AG09319 (cell line): ENCODE results near the gene ALPK3.

ENCODE experiments used
- DNase-seq: peaks from one replicate; pipeline ENCODE4 v3.0.0-alpha.2; 2010; ENCODE audit warnings: low read depth; ENCODE audit errors: extremely low read depth
- CTCF ChIP-seq: IDR thresholded peaks from 2 replicates; pipeline ENCODE4 v1.5.1; 2011; ENCODE audit warnings: low read depth, mild to moderate bottlenecking, inconsistent platforms, low read length, moderate library complexity

The ALPK3 gene

GRCh38 chr15:84816694-84817465 lies at the start of gene ALPK3:
Gene ALPK3 (plus strand): TSS chr15:84817356. CDS start chr15:84817453, 97 bp downstream.
- TF ChIP-seq CTCF: no peak
- no peak for DNase-seq

GRCh38 chr15:84772031-84772430 lies 45.1 kb upstream of the ALPK3 start:
- no peak for DNase-seq
- no peak for TF ChIP-seq CTCF

- TF ChIP-seq CTCF: no peak
- no peak for DNase-seq
Observed at GRCh38 chr15:84772467-84772866, 44.7 kb upstream of the ALPK3 start.

- no peak for DNase-seq
- TF ChIP-seq CTCF: no peak
Observed at GRCh38 chr15:84773716-84774115, 43.4 kb upstream of the ALPK3 start.

GRCh38 chr15:84775867-84776449 lies 41.2 kb upstream of the ALPK3 start:
- no peak for TF ChIP-seq CTCF
- DNase-seq: no peak

GRCh38 chr15:84778194-84778593 lies 39.0 kb upstream of the ALPK3 start:
- TF ChIP-seq CTCF: no peak
- no peak for DNase-seq

GRCh38 chr15:84780492-84780891 lies 36.7 kb upstream of the ALPK3 start:
- no peak for DNase-seq
- TF ChIP-seq CTCF: no peak
